ENCODE data around the gene RNF103.

Gene RNF103

DNA sequence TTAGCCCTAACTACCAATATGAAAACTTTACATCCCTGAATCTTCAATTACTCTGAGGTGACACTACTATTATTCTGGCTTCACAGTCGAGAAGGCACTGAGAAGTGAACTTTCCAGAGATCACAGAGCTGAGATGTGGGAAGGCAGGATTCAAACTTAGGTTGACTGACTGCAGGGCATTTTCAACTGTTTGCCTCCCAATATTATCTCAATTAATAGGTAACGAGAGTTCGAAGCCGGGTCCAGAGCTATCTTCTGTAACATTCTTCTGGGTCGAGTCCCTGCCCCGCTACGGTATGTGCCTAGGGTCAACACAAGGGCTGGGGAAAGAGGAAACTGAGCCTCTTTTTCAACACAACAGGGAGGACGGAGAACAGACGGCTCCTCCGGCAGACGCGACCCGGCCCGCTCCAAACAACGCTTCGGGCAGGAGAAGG lies 61.2 kb downstream of the RNF103 start:
- H3K9ac ChIP-seq (ENCODE audit: low read depth, low read length), result peak overlapping the region; percentile 98
- H3K27me3 ChIP-seq (ENCODE audit: control insufficient read depth, insufficient read depth, low read length), result no peaks in the 10 kb centered on the region
- peaks cover 16% of the 10 kb centered on the region for H3K4me1 ChIP-seq (ENCODE audit: control insufficient read depth, insufficient read depth, low read length)
- H3K4me3 ChIP-seq (ENCODE audit: low read length), result peak overlapping the region; percentile 96
- H3K9me3 ChIP-seq (replicated peaks; ENCODE audit: low read length), result no peaks in the 10 kb centered on the region
- H3K4me2 ChIP-seq (ENCODE audit: low read length), result peak overlapping the region; percentile 85
- H3K36me3 ChIP-seq (ENCODE audit: insufficient read depth, low read length), result no peaks in the 10 kb centered on the region

DNA sequence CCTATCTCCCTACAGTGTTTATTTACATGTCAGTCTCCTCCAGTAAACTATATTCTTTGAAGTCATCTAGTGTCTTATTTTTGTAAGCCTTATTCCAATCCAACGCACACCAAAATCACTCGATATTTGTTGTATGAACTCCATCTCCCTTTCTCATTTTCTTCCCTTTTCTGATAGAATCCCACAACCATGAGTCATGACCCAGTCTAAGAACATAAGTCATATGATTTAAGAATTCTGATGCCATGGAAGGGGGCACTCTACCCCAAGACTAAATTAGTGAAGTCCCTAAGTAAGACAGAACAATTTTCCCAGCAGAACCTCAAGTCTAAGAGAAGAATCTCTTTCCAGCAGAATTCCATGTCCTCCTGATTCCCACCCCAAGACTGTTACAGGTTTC lies 65.8 kb downstream of the RNF103 start:
- no peaks in the 10 kb centered on the region for H3K9me3 ChIP-seq (replicated peaks; ENCODE audit: low read length)
- H3K4me2 ChIP-seq (ENCODE audit: low read length), result no peak overlapping the region
- H3K36me3 ChIP-seq (ENCODE audit: insufficient read depth, low read length), result no peaks in the 10 kb centered on the region
- H3K4me3 ChIP-seq (ENCODE audit: low read length), result no peak overlapping the region
- H3K4me1 ChIP-seq (ENCODE audit: control insufficient read depth, insufficient read depth, low read length), result peaks cover 11% of the 10 kb centered on the region
- H3K9ac ChIP-seq (ENCODE audit: low read depth, low read length), result no peak overlapping the region
- no peaks in the 10 kb centered on the region for H3K27me3 ChIP-seq (ENCODE audit: control insufficient read depth, insufficient read depth, low read length)

DNA sequence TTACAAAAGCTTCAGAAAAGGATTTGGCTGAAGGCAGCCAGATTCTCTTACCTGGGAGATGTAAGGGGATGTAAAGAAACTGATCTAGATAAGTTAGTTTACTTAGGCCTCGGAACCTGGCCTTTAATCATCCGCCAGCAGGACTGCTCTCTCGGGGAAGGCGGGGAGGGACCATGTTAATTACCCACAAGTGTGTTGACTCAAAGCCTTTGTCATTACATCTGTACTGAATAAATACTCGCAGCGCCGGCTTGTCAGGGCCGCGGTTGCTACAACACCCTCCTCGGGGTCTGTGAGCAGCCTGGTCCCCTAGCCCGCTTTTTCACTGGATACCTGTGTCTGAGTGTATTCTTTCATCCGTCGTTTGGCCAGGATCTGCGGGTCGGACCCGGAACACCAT lies 67.2 kb downstream of the RNF103 start:
- Histone ChIP-seq H3K36me3 (ENCODE audit: insufficient read depth, low read length) (no peaks in the 10 kb centered on the region), H3K4me2 (ENCODE audit: low read length) (no peak overlapping the region), H3K4me1 (ENCODE audit: control insufficient read depth, insufficient read depth, low read length) (peaks cover 6% of the 10 kb centered on the region), H3K27me3 (ENCODE audit: control insufficient read depth, insufficient read depth, low read length) (no peaks in the 10 kb centered on the region), H3K4me3 (ENCODE audit: low read length) (no peak overlapping the region), H3K9ac (ENCODE audit: low read depth, low read length) (no peak overlapping the region), H3K9me3 (replicated peaks; ENCODE audit: low read length) (no peaks in the 10 kb centered on the region)
